ENCODE measurements around the gene POLR3B. TPM values are rescaled to one million over a fixed set of nuclear protein-coding genes. Genes with fewer than 3 reads are reported as not detected.

POLR3B gene
- total RNA-seq, 1 donor from 2014 or later: 7.3 TPM

- Mint-ChIP-seq H3K4me1 (no peaks in the 10 kb centered on the region), H3K27me3 (no peaks in the 10 kb centered on the region), H3K9me3 (no peaks in the 10 kb centered on the region), H3K27ac (no peak overlapping the region), H3K36me3 (ENCODE audit: low read depth) (peaks cover 32% of the 10 kb centered on the region), H3K4me3 (no peak overlapping the region)
- TF ChIP-seq CTCF (IDR thresholded peaks at IDR 0.05): no peak
- DNase-seq: no peak
- intact Hi-C loops (cut with micrococcal nuclease): no loop called here
- CTCF ChIA-PET: no interaction called here
- ATAC-seq (ENCODE audit: low read depth): no peak
- POLR2A ChIA-PET: no interaction called here
Observed at GRCh38 chr12:106423291-106423690, 65.7 kb downstream of the POLR3B start.

GRCh38 chr12:106425061-106425702 is 67.6 kb downstream of the POLR3B start:
- DNase-seq (no peak), ATAC-seq (ENCODE audit: low read depth) (no peak)
- intact Hi-C loops (cut with micrococcal nuclease): no loop called here
- H3K27me3 Mint-ChIP-seq: no peaks in the 10 kb centered on the region
- no peak overlapping the region for H3K27ac Mint-ChIP-seq
- H3K9me3 Mint-ChIP-seq: no peaks in the 10 kb centered on the region
- peaks cover 35% of the 10 kb centered on the region for H3K36me3 Mint-ChIP-seq (ENCODE audit: low read depth)
- ChIA-PET POLR2A (no interaction called here), CTCF (no interaction called here)
- H3K4me1 Mint-ChIP-seq: no peaks in the 10 kb centered on the region
- no peak for TF ChIP-seq CTCF (IDR thresholded peaks at IDR 0.05)
- no peak overlapping the region for H3K4me3 Mint-ChIP-seq

- Mint-ChIP-seq H3K27ac (no peak overlapping the region), H3K36me3 (ENCODE audit: low read depth) (peaks cover 40% of the 10 kb centered on the region), H3K4me3 (no peak overlapping the region), H3K4me1 (no peaks in the 10 kb centered on the region), H3K27me3 (no peaks in the 10 kb centered on the region), H3K9me3 (no peaks in the 10 kb centered on the region)
- ChIA-PET POLR2A (no interaction called here), CTCF (no interaction called here)
- DNase-seq (no peak), ATAC-seq (ENCODE audit: low read depth) (no peak)
- no peak for TF ChIP-seq CTCF (IDR thresholded peaks at IDR 0.05)
- intact Hi-C loops (cut with micrococcal nuclease): no loop called here
Observed at GRCh38 chr12:106427917-106428316, 70.4 kb downstream of the POLR3B start.

- ChIA-PET CTCF (no interaction called here), POLR2A (interaction anchor here (0.6 kb wide), 1 partner anchor 10 kb away, joined by 3 read pairs; no protein-coding TSS in a partner anchor)
Observed at GRCh38 chr12:106428384-106428783, 70.8 kb downstream of the POLR3B start.

GRCh38 chr12:106429043-106429552 is 71.5 kb downstream of the POLR3B start:
- Mint-ChIP-seq H3K4me1 (no peaks in the 10 kb centered on the region), H3K36me3 (ENCODE audit: low read depth) (peaks cover 45% of the 10 kb centered on the region), H3K27ac (no peak overlapping the region), H3K9me3 (no peaks in the 10 kb centered on the region), H3K4me3 (no peak overlapping the region), H3K27me3 (no peaks in the 10 kb centered on the region)
- no peak for TF ChIP-seq CTCF (IDR thresholded peaks at IDR 0.05)
- CTCF ChIA-PET: interaction anchor here (0.5 kb wide), 1 partner anchor 9 kb away, joined by 3 read pairs; no protein-coding TSS in a partner anchor
- DNase-seq: no peak
- intact Hi-C loops (cut with micrococcal nuclease): no loop called here
- no peak for ATAC-seq (ENCODE audit: low read depth)
- POLR2A ChIA-PET: no interaction called here

More at GRCh38 chr12:106428384-106428783, 70.8 kb downstream of the POLR3B start:
- ATAC-seq (ENCODE audit: low read depth): no peak
- intact Hi-C loops (cut with micrococcal nuclease): no loop called here
- no peak for DNase-seq
- Mint-ChIP-seq H3K36me3 (ENCODE audit: low read depth) (peaks cover 42% of the 10 kb centered on the region), H3K27ac (no peak overlapping the region), H3K4me3 (no peak overlapping the region), H3K4me1 (no peaks in the 10 kb centered on the region), H3K9me3 (no peaks in the 10 kb centered on the region), H3K27me3 (no peaks in the 10 kb centered on the region)
- no peak for TF ChIP-seq CTCF (IDR thresholded peaks at IDR 0.05)

Data from activated B cell treated with CpG ODN at 0.5 μM for 24 hours (primary cell).